Measurements from ENCODE around the gene FZD7.

DNA sequence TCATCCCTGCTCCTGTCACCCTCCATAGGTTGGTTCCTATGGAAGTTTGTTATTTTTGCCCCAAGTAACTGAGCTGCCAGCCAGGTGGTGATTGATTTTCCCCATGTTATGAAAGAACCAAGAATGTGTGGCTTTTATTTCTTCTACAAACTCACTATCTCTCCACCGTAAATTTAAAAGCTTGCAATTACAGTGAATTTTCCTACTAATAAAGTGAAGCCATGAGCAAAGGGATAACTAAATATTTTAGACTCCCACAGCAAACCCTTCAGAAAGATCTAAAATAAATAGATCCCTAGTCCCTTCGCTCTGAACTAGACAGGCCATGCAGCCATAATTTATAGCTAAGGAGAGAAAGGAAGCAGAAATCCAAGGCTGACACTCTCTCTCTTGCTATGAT, 33.2 kb downstream of the FZD7 start:
- TF ChIP-seq, protein P1, sequence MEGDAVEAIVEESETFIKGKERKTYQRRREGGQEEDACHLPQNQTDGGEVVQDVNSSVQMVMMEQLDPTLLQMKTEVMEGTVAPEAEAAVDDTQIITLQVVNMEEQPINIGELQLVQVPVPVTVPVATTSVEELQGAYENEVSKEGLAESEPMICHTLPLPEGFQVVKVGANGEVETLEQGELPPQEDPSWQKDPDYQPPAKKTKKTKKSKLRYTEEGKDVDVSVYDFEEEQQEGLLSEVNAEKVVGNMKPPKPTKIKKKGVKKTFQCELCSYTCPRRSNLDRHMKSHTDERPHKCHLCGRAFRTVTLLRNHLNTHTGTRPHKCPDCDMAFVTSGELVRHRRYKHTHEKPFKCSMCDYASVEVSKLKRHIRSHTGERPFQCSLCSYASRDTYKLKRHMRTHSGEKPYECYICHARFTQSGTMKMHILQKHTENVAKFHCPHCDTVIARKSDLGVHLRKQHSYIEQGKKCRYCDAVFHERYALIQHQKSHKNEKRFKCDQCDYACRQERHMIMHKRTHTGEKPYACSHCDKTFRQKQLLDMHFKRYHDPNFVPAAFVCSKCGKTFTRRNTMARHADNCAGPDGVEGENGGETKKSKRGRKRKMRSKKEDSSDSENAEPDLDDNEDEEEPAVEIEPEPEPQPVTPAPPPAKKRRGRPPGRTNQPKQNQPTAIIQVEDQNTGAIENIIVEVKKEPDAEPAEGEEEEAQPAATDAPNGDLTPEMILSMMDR (IDR thresholded peaks at IDR 0.05), result no peak
- no peak for TF ChIP-seq EZH2 (IDR thresholded peaks at IDR 0.05)

Measured in neural progenitor cell (in vitro differentiated cells).